ENCODE results near the gene SLC25A22.
A peak's percentile ranks its signal among the peaks of the same experiment; 100 is the strongest.

The SLC25A22 gene

GRCh38 chr11:788009-788640 lies 10.0 kb downstream of the SLC25A22 start:
- DNase-seq (ENCODE audit: low read depth): no peak
- TF ChIP-seq CTCF (IDR thresholded peaks at IDR 0.05; ENCODE audit: low read depth, low read length): no peak
- TF ChIP-seq MAX (IDR thresholded peaks at IDR 0.05; ENCODE audit: low read depth, low read length): no peak
- no peak for TF ChIP-seq MYC (IDR thresholded peaks at IDR 0.05; ENCODE audit: low read depth, low read length)
- no peak for TF ChIP-seq POLR2A (IDR thresholded peaks at IDR 0.05; ENCODE audit: extremely low read depth, insufficient read length)
- H3K4me3 ChIP-seq (ENCODE audit: low read depth, low read length): no peak overlapping the region

GRCh38 chr11:787084-787675 lies 10.9 kb downstream of the SLC25A22 start:
- TF ChIP-seq MAX (IDR thresholded peaks at IDR 0.05; ENCODE audit: low read depth, low read length) (no peak), POLR2A (IDR thresholded peaks at IDR 0.05; ENCODE audit: extremely low read depth, insufficient read length) (no peak), MYC (IDR thresholded peaks at IDR 0.05; ENCODE audit: low read depth, low read length) (no peak), CTCF (IDR thresholded peaks at IDR 0.05; ENCODE audit: low read depth, low read length) (no peak)
- no peak overlapping the region for H3K4me3 ChIP-seq (ENCODE audit: low read depth, low read length)
- DNase-seq (ENCODE audit: low read depth): no peak

GRCh38 chr11:786235-787083 lies 11.6 kb downstream of the SLC25A22 start:
- peak; percentile 70 for DNase-seq (ENCODE audit: low read depth)
- TF ChIP-seq POLR2A (IDR thresholded peaks at IDR 0.05; ENCODE audit: extremely low read depth, insufficient read length) (no peak), MYC (IDR thresholded peaks at IDR 0.05; ENCODE audit: low read depth, low read length) (no peak), CTCF (IDR thresholded peaks at IDR 0.05; ENCODE audit: low read depth, low read length) (no peak), MAX (IDR thresholded peaks at IDR 0.05; ENCODE audit: low read depth, low read length) (no peak)
- H3K4me3 ChIP-seq (ENCODE audit: low read depth, low read length): no peak overlapping the region

GRCh38 chr11:783581-784015 lies 14.5 kb downstream of the SLC25A22 start:
- no peak for TF ChIP-seq POLR2A (IDR thresholded peaks at IDR 0.05; ENCODE audit: extremely low read depth, insufficient read length)
- TF ChIP-seq MYC (IDR thresholded peaks at IDR 0.05; ENCODE audit: low read depth, low read length): no peak
- no peak for TF ChIP-seq MAX (IDR thresholded peaks at IDR 0.05; ENCODE audit: low read depth, low read length)
- no peak for TF ChIP-seq CTCF (IDR thresholded peaks at IDR 0.05; ENCODE audit: low read depth, low read length)
- H3K4me3 ChIP-seq (ENCODE audit: low read depth, low read length): no peak overlapping the region
- no peak for DNase-seq (ENCODE audit: low read depth)

- H3K4me3 ChIP-seq (ENCODE audit: low read depth, low read length): no peak overlapping the region
- TF ChIP-seq POLR2A (IDR thresholded peaks at IDR 0.05; ENCODE audit: extremely low read depth, insufficient read length): no peak
- no peak for TF ChIP-seq MYC (IDR thresholded peaks at IDR 0.05; ENCODE audit: low read depth, low read length)
- TF ChIP-seq CTCF (IDR thresholded peaks at IDR 0.05; ENCODE audit: low read depth, low read length): no peak
- no peak for TF ChIP-seq MAX (IDR thresholded peaks at IDR 0.05; ENCODE audit: low read depth, low read length)
These were observed 15.6 kb downstream of the SLC25A22 start for GRCh38 chr11:782264-783174.

More at GRCh38 chr11:782264-783174, 15.6 kb downstream of the SLC25A22 start:
- DNase-seq (ENCODE audit: low read depth): no peak
